Colonic mucosa (tissue), 4 donors: ENCODE data around the gene KBTBD13. TPM values are rescaled to one million over a fixed set of nuclear protein-coding genes. Genes with fewer than 3 reads are reported as not detected.
A peak's percentile ranks its signal among the peaks of the same experiment; 100 is the strongest.

ENCODE experiments used
- DNase-seq: peaks from one replicate; pipeline ENCODE4 v3.0.0-alpha.2; 2020
- H3K27ac ChIP-seq: fragments of 200-600 bp; one replicate; pipeline ENCODE4 v1.8.0; 2021
- H3K27me3 ChIP-seq: fragments of 200-600 bp; one replicate; pipeline ENCODE4 v1.8.0; 2021
- H3K36me3 ChIP-seq: fragments of 200-600 bp; one replicate; pipeline ENCODE4 v1.8.0; 2021
- H3K4me1 ChIP-seq: fragments of 200-600 bp; one replicate; pipeline ENCODE4 v1.8.0; 2021; ENCODE audit warnings: mild to moderate bottlenecking
- H3K4me3 ChIP-seq: fragments of 200-600 bp; one replicate; pipeline ENCODE4 v1.8.0; 2021
- H3K9ac ChIP-seq, 2 donors: one replicate each; pipeline ENCODE4 v1.7.0; 2013; ENCODE audit warnings: control low read depth in 2 of 2, low read depth in 2 of 2, low read length in 2 of 2
- H3K9me3 ChIP-seq: fragments of 200-600 bp; one replicate; pipeline ENCODE4 v1.8.0; 2021
- intact Hi-C: fragments of 100-400 bp; cut with DNase I; formaldehyde crosslinking; loops from one replicate; pipeline ENCODE4 v1.14.1; 2022
- total RNA-seq, 2 donors: library from RNA; stranded (reverse); fragmentation: NEBNext Ultra II Directional in 1 of 2; extraction: Animal tissue kit (Norgen Biotek cat#: 25700) in 1 of 2; gene quantifications; one replicate each; pipeline ENCODE4 v1.2.1, GENCODE V29; 2021
- TF ChIP-seq, protein P1 (sequence below): fragments of 200-600 bp; IDR thresholded peaks from one replicate; pipeline ENCODE4 v1.8.0; 2022; ENCODE audit warnings: antibody characterized with exemption, mild to moderate bottlenecking
- donor health status: healthy.
- donor health status: DM: no; HTN: no; CAD: no.
- donor health status: DM: no; HTN: no; CAD: no.

KBTBD13 gene
- not detected for total RNA-seq

DNA sequence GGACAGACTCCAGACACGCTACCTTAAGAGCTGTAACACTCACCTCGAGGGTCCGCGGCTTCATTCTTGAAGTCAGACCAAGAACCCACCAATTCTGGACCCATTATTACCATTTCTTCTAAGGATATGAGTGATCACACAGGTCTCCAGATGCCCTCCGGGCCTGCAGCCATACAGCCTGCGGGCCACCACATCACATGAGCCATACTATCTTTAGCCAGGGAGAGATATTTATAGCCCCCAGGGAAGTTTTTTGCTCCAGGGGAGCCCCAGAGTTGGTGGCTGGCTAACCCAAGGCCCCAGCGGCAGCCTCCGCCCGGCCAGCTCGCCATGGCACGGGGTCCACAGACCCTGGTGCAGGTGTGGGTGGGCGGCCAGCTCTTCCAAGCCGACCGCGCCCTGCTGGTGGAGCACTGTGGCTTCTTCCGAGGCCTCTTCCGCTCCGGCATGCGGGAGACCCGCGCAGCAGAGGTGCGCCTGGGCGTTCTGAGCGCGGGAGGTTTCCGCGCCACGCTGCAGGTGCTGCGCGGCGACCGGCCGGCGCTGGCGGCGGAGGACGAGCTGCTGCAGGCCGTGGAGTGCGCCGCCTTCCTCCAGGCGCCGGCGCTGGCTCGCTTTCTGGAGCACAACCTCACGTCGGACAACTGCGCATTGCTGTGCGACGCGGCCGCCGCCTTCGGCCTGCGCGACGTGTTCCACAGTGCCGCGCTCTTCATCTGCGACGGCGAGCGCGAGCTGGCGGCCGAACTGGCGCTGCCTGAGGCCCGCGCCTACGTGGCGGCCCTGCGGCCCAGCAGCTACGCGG is at the start of gene KBTBD13:
KBTBD13 (plus strand) TSS at position 261 of the 805 bp plus-strand sequence; CDS start at position 331, 70 bp downstream.
- DNase-seq, result no peak
- Histone ChIP-seq H3K27ac (no peak within 1 kb of the TSS), H3K27me3 (no peaks in the 10 kb centered on the region), H3K36me3 (no peaks in the 10 kb centered on the region), H3K4me1 (no peaks in the 10 kb centered on the region), H3K9me3 (no peaks in the 10 kb centered on the region), H3K4me3 (no peak within 1 kb of the TSS), H3K9ac (no peak within 1 kb of the TSS)
- intact Hi-C loops, result no loop called here
- TF ChIP-seq, protein P1, sequence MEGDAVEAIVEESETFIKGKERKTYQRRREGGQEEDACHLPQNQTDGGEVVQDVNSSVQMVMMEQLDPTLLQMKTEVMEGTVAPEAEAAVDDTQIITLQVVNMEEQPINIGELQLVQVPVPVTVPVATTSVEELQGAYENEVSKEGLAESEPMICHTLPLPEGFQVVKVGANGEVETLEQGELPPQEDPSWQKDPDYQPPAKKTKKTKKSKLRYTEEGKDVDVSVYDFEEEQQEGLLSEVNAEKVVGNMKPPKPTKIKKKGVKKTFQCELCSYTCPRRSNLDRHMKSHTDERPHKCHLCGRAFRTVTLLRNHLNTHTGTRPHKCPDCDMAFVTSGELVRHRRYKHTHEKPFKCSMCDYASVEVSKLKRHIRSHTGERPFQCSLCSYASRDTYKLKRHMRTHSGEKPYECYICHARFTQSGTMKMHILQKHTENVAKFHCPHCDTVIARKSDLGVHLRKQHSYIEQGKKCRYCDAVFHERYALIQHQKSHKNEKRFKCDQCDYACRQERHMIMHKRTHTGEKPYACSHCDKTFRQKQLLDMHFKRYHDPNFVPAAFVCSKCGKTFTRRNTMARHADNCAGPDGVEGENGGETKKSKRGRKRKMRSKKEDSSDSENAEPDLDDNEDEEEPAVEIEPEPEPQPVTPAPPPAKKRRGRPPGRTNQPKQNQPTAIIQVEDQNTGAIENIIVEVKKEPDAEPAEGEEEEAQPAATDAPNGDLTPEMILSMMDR, result no peak

DNA sequence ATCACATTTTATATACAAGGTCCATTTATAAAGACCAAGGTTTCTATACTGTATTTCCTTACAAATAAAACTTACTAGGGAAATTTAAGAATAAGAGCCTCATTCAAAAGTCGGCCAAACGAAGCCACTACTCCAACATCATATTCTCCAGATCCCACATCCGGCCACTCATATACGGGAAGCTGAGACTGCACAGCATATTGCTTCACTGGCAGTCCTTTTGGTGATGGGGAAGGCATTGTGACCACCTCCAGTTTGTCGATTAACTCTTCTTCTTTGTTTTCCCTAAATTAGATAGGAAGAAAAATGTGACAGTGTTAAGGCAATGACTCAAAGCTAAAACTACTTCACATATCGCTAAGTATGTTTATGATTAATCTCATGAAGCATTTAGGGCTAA is 49.8 kb upstream of the KBTBD13 start:
- H3K9me3 ChIP-seq, result no peaks in the 10 kb centered on the region
- TF ChIP-seq, protein P1, result no peak
- no peaks in the 10 kb centered on the region for H3K36me3 ChIP-seq
- H3K27ac ChIP-seq, result no peak overlapping the region
- H3K4me3 ChIP-seq, result no peak overlapping the region
- H3K4me1 ChIP-seq, result no peaks in the 10 kb centered on the region
- H3K27me3 ChIP-seq, result no peaks in the 10 kb centered on the region
- no peak for DNase-seq
- intact Hi-C loops, result no loop called here
- H3K9ac ChIP-seq, result no peak overlapping the region

DNA sequence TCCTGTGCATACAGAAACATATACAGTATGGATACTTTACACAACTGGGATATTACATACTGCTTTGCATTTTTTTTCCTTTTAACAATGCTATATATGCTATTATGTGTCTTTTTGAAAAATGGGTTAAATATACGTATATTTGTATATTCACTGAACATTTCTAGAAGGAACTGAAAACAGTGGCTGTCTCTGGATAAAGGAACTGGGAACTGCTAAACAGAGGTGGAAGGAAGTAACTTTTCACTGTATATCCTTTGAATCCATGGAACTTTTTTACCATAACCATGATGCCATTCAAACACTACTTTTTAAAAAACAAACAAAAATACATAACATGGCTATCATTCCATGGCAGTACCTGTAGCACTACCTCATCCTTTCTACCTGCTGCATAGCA is 49.0 kb upstream of the KBTBD13 start:
- TF ChIP-seq, protein P1, result no peak
- H3K9ac ChIP-seq, result peak overlapping the region in 1 of 2 donors; percentile 91
- H3K9me3 ChIP-seq, result no peaks in the 10 kb centered on the region
- intact Hi-C loops, result no loop called here
- no peaks in the 10 kb centered on the region for H3K27me3 ChIP-seq
- H3K4me1 ChIP-seq, result no peaks in the 10 kb centered on the region
- H3K36me3 ChIP-seq, result no peaks in the 10 kb centered on the region
- no peak for DNase-seq
- H3K27ac ChIP-seq, result no peak overlapping the region
- H3K4me3 ChIP-seq, result no peak overlapping the region

DNA sequence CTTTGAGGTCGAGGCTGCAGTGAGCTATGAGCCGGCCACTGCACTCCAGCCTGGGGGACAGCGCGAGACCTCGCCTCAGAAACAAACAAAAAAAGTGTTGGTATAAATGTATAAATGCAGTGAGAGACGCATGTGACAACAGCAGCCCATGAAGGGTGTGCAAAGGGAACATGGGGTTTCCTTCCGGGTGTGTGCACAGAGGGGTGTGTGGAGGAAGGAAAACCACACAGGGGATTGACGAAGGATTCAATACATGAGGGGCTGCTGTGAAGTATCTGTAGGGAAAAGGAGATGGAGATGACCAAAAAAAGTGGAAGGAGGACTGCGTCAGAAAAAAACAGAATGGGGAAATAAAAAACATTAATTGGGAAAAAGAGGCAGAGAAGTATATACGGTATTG is 48.2 kb upstream of the KBTBD13 start:
- DNase-seq, result peak; percentile 57
- no peaks in the 10 kb centered on the region for H3K4me1 ChIP-seq
- peak overlapping the region; percentile 66 for H3K27ac ChIP-seq
- no peaks in the 10 kb centered on the region for H3K9me3 ChIP-seq
- peak overlapping the region in 1 of 2 donors; percentile 91 for H3K9ac ChIP-seq
- H3K4me3 ChIP-seq, result peak overlapping the region; percentile 96
- no peaks in the 10 kb centered on the region for H3K27me3 ChIP-seq
- no peaks in the 10 kb centered on the region for H3K36me3 ChIP-seq
- intact Hi-C loops, result no loop called here
- TF ChIP-seq, protein P1, result no peak

DNA sequence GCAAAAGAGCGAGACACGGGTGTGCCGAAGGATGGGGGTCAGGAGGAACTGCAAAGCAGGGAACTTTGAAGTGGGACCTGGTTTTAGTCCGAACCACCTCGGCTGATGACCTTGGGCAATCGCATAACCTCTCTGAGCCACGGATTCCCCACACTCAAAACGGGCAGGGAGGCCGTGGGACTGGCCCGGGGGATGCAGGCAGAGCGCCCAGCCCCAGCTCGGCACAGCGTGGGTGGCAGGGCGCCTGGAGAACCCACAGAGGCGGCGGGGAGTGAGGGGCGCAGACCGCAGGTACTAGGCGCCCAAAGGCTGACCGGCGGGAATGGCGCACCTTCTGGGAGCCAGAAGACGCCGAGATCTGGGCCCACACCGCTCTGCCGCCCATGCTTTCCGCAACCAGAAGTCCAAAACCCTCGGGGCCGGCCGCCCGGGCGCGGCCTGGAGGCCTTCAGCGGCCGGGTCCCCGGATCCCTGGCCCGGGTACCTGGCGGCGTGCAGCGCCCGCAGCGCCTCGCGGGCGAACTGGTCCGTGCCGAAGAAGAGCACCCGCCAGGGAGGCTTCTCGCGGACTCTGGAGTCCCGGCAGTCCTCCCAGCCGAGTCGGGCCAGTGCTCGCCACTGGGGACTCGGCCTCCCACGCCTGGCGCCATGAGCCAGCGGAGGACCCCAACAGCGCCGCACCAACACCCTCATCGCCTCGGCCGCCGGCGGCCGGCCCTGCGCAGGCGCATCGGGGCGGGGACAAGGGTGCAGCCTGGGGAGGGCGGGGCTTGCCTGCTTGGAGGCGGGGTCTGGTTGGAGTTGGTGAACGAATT is 47.4 kb upstream of the KBTBD13 start, which contains the start of gene MTFMT:
MTFMT (minus strand) TSS at position 719 of the 815 bp plus-strand sequence; CDS start at position 693, 26 bp downstream.
- DNase-seq, result peak; percentile 95
- Histone ChIP-seq H3K9me3 (no peaks in the 10 kb centered on the region), H3K36me3 (no peaks in the 10 kb centered on the region), H3K27ac (peak within 1 kb of the TSS; percentile 66), H3K27me3 (no peaks in the 10 kb centered on the region), H3K4me1 (peaks cover 6% of the 10 kb centered on the region), H3K4me3 (peak within 1 kb of the TSS; percentile 96), H3K9ac (peak within 1 kb of the TSS; percentile 90 to 91)
- TF ChIP-seq, protein P1, result no peak
- intact Hi-C loops, result no loop called here
